Fibroblast of the conjunctiva (primary cell): Measurements from ENCODE around the gene ADAM12.
"Not testable (repeated sequence)": the region's sequence is repeated elsewhere in the genome, so short reads cannot be mapped to it uniquely, and the experiment has no call there.

Experiments
- DNase-seq: peaks from one replicate; pipeline ENCODE4 v3.0.0-alpha.2; 2010; ENCODE audit warnings: low read depth

The ADAM12 gene

GRCh38 chr10:126262233-126262838, 125.9 kb downstream of the ADAM12 start:
- no peak for DNase-seq

GRCh38 chr10:126259760-126260479, 128.4 kb downstream of the ADAM12 start:
- DNase-seq, result no peak

DNA sequence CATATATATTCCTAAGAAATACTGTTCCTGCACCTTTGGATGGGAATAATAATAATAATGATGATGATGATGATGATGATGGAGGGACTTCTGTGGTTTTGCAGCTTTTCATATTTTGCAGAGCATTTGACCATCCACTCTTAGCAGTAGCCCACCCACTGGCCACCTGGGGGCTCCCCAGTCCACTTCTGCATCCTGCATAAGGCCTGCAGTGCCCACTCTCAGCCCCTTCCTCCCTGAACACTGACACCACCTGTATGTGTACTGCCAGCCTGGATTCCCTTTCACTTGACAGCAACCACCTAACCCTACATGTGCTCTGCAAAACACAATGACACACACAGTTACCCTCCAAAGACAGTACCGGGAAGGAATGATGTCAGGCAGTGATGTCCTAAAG, 131.4 kb downstream of the ADAM12 start:
- no peak for DNase-seq

DNA sequence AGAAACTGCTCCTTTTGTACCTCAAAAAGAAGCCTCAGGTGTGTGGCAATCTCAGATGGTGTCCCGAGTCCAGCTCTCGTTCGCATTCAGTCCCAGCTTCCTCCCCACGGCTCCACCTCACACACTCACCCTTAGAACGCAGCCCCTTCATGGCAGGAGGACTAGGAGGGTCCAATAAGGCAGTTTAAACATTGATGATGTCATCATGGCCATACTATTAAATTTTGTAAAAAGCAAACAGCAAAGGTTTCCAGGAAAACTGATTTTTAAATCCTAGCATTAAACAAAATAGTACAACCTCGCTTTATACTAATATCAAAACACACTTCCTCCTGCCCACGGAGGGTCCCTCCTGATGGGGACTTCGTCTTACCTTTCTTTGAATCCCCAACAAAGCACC, 133.0 kb downstream of the ADAM12 start:
- no peak for DNase-seq

DNA sequence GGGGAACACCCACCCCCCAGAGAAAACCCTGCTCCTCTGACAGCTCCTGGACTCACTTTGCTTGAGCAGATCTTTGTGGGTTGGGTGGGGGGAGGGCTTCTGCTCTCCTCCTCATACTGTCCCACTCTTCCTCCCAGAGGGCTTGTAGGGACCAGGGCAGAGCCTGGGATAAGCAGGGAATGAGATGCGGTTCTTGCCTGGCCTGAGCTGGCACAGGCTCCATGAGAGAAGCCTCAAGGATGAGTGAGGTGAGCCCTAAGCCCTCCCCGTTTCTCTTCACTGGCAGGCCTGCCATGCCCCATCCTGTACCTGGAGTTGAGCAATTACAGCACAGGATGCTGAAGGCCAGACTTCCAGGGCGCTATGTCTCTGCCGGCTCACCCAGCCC, 134.7 kb downstream of the ADAM12 start:
- DNase-seq, result no peak

- peak; percentile 97 for DNase-seq
Measured at GRCh38 chr10:126252884-126253610, 135.2 kb downstream of the ADAM12 start.

DNA sequence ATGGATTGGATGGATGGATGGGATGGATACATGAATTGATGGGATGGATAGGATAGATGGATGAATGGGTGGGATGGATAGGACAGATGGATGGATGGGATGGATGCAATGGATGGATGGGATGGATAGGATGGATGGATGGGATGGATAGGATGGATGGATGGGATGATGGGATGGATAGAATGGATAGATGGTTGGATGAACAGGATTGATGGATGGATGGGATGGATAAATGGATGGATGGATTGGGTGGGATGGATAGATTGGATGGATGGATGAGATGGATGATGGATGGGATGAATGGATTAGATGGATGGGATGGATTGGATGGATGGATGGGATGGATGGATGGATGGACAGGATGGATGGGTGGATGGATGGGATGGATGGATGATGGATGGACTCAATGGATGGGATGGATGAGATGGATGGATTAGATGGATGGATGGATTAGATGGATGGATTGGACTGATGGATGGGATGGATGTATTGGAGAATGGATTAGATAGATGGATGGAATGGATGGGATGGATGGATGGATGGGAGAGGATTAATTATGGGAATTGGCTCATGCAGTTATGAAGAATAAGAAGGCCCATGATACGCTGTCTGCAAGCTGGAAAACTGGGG, 136.4 kb downstream of the ADAM12 start:
- DNase-seq, result no peak

DNA sequence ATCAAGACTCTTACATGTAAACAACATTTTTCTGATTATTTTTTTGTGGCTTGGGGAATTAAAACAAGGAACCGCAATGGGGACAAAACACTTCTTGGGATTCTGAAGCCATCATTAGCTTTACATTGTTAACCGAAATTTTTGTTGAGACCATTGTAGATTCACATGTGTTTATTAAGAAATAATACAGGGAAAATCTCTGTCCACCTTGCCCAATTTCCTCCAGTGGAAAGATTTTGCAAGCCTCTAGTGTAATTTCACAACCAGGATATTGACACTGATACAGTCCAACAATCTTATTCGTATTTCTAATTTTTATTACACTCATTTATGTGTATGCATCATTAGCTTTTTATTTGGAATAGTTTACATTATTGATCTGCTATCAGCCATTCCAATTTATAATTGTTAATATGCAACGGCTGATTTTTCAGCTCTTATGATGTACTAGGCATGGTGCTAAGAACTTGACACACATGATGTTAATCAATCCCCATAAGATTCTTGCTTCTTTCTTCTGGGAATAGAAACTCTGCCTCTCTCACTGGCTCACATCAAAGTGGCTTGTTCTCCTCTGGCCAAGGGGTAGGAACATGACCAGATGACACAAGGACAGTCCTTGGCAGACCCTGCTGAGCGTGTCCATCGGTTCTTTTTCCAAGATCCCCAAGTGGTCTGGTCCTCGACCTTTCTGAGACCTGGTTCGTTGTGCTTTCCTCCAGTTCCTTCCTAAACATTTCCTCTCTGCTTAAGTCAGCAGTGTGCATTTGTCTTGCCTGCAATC, 137.6 kb downstream of the ADAM12 start:
- DNase-seq, result no peak

DNA sequence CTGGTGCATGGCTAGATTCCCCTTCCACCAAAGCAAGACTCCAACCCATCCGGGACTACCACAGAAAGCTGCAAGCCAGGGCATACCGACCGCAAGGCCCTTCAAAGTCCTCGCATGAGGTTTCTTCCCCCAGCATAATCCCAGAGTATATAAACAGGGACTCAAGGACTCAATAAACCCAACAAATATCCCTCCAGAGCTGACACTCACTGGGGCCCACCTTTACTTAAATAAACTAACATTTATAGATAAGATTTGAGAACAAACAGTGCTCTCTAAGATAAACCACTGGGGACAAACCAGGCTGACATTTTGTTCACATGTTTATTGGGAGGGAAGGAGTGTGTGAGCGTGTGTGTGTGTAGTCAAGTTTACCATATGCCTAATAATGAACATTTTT, 138.2 kb downstream of the ADAM12 start:
- no peak for DNase-seq

- DNase-seq, result peak; percentile 82
Measured at GRCh38 chr10:126247446-126247975, 140.8 kb downstream of the ADAM12 start.

- not testable (repeated sequence) for DNase-seq
Measured at GRCh38 chr10:126246396-126246795, 141.9 kb downstream of the ADAM12 start.

DNA sequence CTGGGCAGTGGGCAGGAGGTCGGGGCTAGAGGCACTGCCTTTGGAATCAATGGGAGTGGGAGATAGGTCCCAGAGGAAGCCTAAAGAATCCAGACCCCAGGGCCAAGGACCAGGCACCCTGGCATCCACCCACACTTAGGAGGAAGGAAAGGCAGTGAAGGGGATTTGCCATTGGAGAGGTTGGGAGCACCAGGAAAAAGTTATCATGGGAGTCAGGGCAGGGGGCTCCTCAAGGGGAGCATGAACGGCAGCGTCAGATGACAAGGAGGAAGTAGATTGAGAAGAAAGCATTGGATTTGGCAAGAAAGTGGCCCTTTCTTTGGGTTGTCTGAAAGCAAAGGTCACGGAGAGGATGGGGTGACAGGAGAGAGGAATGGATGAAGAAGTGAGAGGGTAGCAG, 142.8 kb downstream of the ADAM12 start:
- DNase-seq, result no peak

DNA sequence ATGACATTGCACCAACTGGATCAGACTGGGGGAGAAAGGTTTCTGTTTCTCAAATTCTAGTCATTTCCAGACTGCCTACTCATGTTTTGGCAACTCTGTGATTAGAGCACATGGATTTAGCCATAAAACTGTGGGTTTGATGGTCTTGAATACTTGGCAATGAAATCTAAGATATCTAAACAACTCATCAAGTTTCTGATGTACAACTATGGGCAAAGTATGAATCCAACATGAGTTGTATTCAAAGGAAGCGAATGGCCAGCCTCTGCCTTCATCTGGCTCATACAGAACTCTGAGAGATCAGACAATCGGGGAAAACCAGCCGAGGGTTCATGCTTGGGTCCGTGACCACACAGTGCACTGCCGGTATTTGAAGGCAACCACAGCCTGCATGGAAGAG, 144.3 kb downstream of the ADAM12 start:
- DNase-seq, result no peak

- DNase-seq, result no peak
Measured at GRCh38 chr10:126243306-126243705, 145.0 kb downstream of the ADAM12 start.

DNA sequence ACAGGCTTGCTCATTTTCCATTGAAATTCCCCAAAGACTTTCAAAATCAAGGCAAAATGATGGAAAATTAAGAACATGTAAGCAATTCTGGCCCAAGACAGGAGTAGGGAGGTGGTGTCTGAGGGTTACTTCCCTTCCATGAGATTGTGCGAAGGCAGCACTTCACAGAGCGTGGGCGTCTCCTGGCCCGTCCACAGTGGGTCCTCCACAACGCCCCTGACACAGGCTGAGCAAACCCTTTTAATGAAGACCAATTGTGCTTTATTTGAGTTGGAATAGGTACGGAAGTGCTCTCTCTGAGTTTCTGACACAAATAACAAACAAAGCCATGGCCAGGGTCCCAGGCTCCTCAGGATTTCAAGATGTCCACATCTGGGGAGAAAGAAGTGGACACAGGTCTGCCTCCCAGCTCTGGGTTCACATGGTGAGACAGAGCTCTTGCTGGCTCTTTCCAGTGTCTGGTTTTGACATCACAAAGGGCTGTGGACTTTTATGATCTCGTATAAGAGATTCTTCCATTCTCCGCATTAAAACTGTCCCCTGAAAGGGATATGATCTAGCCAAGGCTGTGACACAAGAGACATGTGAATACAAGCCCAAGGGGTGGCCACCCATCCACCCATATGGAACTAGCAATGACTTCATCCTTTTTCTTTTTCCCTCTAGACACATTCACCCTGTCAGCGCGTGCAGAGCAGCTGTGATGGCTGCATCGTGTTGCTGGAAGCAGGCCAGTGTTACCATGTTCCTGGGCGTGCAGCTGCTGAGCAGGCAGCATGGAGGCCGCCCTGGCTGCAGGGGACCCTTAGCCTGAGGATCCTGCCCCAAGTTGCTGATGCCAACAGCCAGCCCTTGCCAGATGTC, 145.6 kb downstream of the ADAM12 start:
- peak; percentile 73 for DNase-seq

GRCh38 chr10:126240483-126240882, 147.8 kb downstream of the ADAM12 start:
- no peak for DNase-seq

DNA sequence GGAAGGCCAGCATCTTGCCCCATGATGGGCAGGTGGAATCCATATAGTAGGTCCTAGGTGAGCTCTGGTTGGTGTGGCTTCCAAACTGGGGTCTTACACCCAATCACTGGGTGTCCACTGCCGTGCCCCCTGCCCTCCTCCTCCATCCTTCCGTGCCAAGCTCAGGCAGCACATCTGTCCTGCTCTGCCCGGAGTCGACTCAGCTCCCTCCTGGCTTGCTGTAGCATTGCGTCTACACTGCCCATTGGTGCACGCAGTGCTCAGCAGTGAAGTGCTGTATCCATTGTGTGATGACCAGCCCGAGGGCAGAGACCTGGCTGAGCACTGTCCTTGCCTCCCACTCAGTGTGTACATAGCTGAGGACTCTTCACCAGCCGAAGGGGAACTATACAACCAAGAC, 148.4 kb downstream of the ADAM12 start:
- no peak for DNase-seq

DNA sequence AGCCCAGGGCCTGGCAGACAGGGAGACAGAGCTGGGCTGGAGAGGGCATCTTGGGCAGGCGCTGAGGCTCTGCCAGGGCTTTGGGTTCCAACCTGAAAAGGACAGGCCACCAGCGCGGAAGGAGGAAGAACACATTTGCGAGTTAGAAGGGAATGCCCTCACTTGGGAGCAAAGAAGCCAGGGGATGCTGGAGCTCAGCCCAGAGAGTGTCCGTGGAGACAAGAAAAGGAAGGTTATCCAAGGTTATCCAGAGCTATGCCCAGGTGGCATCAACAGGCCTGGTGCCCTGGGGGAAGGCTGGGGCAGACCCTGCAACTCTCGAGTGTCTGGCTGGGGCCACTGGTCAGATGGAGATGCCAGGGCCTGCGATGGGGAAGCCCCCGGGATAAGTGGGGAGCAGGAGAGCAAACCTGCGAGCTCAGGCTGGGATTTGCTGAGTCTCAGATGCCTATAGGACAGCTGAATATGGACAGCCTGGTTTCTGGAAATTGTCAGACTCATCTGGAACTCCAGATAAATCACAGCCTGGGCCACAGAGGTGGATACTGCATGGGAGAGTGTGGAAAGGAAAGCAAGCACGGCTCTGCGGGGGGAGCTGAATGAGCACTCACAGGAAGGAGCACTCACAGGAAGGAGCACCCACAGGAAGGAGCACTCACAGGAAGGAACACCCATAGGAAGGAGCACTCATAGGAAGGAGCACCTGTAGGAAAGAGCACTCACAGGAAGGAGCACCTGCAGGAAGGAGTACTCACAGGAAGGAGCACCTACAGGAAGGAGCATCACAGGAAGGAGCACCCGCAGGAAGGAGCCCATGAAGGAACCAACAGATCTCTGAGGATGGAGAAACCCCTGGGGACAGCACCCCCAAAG, 152.1 kb downstream of the ADAM12 start:
- DNase-seq, result no peak

- no peak for DNase-seq
Measured at GRCh38 chr10:126235091-126235978, 152.9 kb downstream of the ADAM12 start.
